ENCODE data around the gene DVL3.

The DVL3 gene

DNA sequence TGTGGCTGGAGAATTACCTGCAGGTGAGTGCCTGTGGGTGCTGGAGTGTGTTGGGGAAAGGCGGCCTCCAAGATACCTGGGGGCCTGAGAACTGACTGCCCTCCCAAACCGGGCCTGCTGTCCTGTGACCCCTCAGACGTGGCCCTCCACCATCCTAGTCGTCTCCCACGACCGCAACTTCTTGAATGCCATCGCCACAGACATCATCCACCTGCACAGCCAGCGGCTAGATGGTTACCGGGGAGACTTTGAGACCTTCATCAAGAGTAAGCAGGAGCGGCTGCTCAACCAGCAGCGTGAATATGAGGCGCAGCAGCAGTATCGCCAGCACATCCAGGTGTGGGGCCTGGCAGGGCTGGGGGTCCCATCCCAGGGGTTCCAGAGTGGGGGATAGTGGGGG lies 34.2 kb downstream of the DVL3 start:
- intact Hi-C loops (cut with DNase I), result no loop called here
- no peak for DNase-seq

DNA sequence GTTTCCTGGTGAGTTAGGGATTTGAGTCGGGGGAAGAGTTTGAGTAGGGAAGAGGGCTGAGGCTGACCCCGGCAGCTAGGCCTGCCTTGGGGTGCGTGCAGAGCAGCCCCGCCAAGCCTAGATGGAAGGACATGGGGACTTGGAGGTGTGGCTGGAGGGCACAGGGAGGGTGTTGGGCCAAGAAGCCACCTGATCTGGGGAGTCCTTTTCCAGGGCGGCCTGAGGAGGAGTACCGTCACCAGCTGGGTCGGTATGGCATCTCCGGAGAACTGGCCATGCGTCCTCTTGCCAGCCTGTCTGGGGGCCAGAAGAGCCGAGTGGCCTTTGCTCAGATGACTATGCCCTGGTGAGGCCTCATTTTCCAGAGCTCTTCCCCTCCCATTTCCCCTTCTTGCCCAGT lies 37.7 kb downstream of the DVL3 start:
- DNase-seq, result no peak
- intact Hi-C loops (cut with DNase I), result no loop called here

DNA sequence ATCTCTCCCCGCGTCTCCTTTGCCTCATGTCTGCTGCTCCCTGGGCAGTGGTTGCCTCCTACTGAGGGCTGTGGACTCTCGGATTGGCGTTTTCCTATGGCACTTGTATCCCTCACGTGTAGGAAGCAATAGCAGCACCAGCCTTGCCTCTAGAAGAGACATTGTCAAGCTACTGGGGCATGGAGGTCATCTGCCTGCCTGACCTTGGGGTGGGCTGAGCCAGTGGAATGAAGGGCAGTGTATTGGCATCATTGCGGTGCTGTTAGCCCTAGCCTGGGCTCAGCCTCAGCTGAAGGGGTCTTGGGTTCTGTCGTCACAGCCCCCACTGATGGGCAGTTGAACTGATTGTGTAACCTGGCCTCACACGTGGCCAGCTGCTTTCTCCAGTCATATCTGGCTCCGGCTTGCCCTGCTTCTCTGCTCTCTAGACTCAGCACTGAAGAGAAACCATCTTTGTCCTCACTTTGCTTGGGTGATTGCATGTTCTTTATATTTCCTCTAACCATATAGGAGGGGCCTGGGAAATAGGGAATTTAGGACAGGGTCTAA lies 38.9 kb downstream of the DVL3 start:
- intact Hi-C loops (cut with DNase I), result no loop called here
- DNase-seq, result no peak

DNA sequence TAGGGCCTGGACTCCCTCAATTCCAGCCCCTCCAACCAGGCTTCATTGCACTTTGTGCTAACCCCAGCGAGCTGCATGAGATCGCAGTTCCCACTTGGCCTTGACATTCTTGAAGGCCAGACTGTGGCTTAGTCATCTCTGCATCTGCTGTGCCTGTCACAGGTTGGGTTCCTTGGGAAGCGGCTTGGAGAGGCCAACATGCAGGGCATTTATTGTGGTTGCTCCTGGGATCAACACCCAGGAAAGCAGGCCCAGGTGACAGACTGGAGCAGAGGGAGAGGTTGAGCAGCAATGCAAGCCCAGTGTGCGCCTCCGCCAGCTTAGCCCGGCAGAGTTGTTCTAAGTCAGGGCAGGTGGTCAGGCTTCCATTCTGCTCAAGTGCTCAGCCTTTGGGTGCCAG lies 41.4 kb downstream of the DVL3 start:
- DNase-seq, result no peak
- intact Hi-C loops (cut with DNase I), result no loop called here

DNA sequence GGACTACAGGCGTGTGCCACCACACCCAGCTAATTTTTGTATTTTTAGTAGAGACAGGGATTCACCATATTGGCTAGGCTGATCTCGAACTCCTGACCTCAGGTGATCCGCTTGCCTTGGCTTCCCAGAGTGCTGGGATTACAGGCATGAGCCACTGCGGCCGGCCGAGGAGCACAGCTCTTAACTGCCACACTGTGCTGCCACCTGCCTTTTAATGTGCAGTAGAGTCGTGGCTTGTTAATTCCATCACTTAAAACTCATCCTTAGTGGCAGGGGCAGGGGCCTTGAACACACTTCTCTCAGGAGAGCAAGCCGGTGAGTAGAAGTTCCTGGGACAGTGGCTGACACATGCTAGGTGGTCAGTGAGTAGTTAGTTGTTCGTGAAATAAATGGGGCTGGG lies 43.3 kb downstream of the DVL3 start:
- no peak for DNase-seq
- intact Hi-C loops (cut with DNase I), result no loop called here

DNA sequence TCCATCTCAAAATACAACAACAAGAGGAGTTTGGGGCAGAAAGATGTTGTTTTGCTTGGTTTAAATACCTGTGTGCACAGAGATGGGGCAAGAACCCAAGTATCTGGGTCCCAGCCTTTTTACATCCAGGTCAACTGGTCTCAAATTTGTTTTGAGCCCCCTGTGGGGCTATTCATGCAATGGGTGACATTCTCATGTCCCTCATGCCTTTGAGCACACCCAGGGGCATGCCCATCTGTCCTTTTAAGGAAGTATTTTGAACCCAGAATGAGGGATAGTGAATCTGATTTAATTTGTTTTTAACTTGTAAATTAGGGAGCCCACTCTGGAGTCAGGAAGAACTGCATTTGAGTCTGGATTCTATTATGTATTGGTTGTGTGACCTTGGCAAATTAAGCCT lies 45.6 kb downstream of the DVL3 start:
- intact Hi-C loops (cut with DNase I), result no loop called here
- no peak for DNase-seq

DNA sequence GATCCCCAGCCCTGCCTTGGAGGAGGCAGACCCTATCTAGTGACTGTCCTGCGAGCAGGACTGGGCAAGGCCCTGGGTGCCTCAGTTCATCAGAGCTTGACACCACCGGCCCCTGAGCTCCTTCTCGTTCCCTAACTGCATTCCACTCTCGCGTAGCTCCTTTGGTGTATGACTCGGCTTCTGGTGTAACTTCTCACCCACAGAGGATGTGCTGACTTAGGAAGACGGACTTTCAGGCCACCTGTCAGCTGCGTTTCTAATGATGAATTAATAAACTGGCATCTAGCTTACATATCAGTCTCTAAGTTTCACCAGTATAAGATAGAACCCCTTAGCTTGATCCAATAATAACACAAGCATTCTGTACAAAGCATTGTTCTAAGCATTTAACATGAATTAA lies 48.3 kb downstream of the DVL3 start:
- intact Hi-C loops (cut with DNase I), result no loop called here
- DNase-seq, result no peak

DNA sequence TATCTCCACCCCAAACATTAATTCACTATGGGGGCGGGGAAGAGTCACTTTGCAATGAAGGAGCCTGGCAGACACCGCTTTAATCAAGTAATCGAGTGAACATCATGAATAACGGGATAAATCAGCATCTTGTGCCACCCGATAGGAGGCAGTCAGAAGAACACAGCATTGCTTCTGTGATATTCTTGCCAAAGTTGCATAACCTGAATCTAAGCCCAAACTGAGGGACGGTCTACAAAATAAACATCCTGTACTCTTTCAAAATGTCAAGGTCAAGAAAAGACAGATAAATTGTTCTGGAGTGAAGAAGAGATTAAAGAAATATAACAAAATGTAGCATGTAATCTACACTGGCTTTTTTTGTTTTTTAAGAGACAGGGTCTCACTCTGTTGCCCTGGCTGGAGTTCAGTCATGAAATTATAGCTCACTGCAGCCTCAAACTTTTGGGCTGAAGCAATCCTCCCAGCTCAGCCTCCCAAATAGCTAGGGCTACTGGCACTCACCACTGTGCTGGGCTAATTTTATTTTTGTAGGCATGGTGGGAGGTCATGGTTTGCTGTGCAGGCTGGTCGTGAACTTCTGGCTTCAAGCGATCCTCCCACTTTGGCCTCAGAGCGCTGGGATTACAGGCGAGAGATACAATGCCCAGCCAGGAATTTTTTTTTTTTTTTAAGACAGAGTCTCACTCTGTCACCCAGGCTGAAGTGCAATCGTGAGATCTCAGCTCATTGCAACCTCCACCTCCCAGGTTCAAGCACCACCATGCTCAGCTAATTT lies 54.2 kb downstream of the DVL3 start:
- DNase-seq, result no peak

DNA sequence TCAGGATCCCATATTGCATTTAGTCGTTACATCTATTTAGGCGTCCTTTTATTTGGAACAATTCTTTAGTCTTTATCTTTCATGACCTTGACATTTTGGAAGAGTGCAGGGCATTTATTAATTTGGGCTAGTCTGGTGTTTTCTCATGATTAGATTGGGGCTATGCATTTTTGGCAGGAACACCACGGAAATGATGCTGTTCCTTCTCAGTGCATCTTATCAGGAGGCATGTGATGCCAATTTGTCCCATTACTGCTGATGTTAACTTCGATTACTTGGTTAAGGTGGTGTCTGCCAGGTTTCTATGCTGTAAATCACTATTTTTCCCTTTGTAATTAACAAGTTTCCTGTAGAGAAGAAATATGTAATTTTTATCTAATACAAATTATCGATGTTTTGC lies 56.1 kb downstream of the DVL3 start:
- DNase-seq, result no peak
- intact Hi-C loops (cut with DNase I), result no loop called here

More for the DNA sequence above, 54.2 kb downstream of the DVL3 start:
- intact Hi-C loops (cut with DNase I), result no loop called here

DNA sequence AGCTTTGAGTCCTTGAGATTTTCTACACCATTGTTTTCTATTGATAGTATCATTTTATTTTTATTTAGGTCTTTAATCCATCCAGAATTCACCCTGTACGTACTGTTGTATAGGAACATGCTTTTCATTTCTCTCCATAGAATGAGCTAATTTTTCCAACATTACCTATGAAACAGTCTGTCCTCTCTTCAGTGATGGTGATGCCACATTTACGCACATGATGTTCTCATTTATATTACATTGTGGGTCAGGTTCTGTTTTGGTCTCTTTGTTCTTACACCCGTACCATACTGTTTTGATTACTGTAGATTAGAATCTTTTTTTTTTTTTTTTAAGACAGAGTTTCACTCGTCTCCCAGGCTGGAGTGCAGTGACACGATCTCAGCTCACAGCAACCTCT lies 56.5 kb downstream of the DVL3 start:
- intact Hi-C loops (cut with DNase I), result no loop called here
- DNase-seq, result no peak

DNA sequence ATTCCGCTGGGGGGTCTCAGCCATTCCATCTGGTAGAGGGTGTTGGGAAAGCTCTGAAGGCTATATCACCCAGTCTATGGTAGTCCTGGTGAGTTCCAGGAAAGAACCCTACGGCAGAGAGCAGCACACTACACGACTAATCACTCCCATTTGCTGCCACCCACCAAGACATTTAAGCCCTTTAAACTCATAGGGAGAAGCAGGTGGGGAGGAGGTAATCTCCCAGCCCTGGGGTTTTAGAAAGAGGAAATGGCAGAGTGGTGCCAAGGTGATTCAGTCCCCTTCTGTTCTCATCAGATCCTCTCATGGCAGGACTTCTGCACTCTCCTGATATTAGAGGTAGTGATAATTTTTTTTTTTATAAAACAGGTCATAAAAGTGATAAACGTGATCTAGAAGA lies 63.6 kb downstream of the DVL3 start:
- intact Hi-C loops (cut with DNase I), result no loop called here
- DNase-seq, result no peak

DNA sequence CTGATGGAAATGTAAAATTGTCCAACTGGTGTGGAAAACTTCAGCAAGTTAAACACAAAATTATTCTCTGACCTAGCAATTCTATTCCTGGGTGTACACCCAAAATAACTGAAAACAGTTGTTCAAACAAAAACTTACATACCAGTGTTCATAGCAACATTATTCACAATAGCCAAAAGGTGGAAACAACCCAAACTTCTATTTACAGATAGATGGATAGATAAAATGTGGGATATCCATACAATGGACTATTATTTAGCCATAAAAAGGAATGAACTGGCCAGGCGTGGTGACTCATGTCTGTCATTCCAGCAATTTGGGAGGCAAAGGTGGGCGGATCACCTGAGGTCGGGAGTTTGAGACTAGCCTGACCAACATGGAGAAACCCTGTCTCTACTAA lies 67.3 kb downstream of the DVL3 start:
- DNase-seq, result no peak
- intact Hi-C loops (cut with DNase I), result no loop called here
